Fibroblast of pulmonary artery (primary cell): Measurements from ENCODE around the gene ZNF598.

Experiments used
- DNase-seq: peaks from one replicate; pipeline ENCODE4 v3.0.0-alpha.2; 2010; ENCODE audit warnings: low read depth
- H3K4me3 ChIP-seq: replicated peaks from 2 replicates; pipeline ENCODE4 v1.5.1; 2011; ENCODE audit warnings: low read depth, mild to moderate bottlenecking, control low read depth, low read length, moderate library complexity
- CTCF ChIP-seq: IDR thresholded peaks from 2 replicates; pipeline ENCODE4 v1.5.1; 2011; ENCODE audit warnings: mild to moderate bottlenecking, control low read depth, low read length, inconsistent platforms; ENCODE audit errors: missing control alignments

ZNF598 gene

DNA sequence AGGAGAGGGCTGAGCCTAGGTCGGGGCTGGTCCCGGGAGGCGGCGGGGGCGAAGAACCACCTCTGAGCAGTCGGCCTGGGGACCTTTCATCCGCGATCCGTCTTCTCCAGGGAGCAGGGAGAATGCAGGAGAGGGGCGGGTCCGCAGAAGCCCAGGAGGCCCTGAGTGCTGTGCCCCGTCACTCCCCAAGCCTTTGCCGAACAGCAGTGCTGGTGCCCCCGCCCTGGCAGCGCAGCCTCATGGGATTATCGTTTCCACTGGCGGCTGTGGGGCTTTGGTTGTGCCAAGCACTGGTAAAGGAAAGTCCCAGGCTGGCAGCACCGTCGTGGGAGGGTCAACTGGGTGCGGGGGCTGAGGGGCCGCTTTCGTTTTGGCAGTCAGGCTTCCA lies 37.1 kb downstream of the ZNF598 start:
- peak overlapping the region; percentile 86 for H3K4me3 ChIP-seq
- DNase-seq, result no peak
- no peak for TF ChIP-seq CTCF

- DNase-seq, result peak; percentile 94
- H3K4me3 ChIP-seq, result peak within 1 kb of the TSS; percentile 86
- no peak for TF ChIP-seq CTCF
Measured at GRCh38 chr16:1971796-1972489, 37.7 kb downstream of the ZNF598 start, which contains the start of gene TBL3. Gene TBL3 (plus strand): TSS chr16:1972053. CDS start chr16:1972165, 112 bp downstream.

GRCh38 chr16:1968146-1968953 lies 41.3 kb downstream of the ZNF598 start:
- DNase-seq, result no peak
- H3K4me3 ChIP-seq, result no peak overlapping the region
- TF ChIP-seq CTCF, result no peak

DNA sequence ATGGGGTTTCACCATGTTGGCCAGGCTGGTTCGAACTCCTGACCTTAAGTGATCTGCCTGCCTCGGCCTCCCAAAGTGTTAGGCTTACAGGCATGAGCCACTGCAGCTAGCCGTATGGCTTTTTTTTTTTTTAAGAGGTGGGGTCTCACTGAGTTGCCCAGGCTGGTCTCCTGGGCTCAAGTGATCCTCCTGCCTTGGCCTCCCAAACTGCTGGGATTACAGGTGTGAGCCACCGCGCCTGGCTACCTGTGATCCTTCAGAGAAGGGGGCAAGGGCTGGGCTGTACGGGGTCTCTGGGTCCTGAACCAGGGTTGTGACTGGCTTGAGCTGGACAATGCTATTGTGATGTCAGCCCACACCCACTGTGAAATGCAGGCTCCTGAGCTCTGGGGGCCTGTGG lies 43.2 kb downstream of the ZNF598 start, which contains the start of gene RNF151:
Gene RNF151 (plus strand): TSS at position 397 of the 400 bp plus-strand sequence. CDS start 26 bp downstream, outside the sequence.
- H3K4me3 ChIP-seq, result peak within 1 kb of the TSS; percentile 90
- TF ChIP-seq CTCF, result no peak
- DNase-seq, result no peak

GRCh38 chr16:1965396-1966001 lies 44.1 kb downstream of the ZNF598 start:
- H3K4me3 ChIP-seq, result peak overlapping the region; percentile 90
- TF ChIP-seq CTCF, result no peak
- no peak for DNase-seq

- peak; percentile 99 for DNase-seq
- TF ChIP-seq CTCF, result no peak
- peak within 1 kb of the TSS; percentile 90 for H3K4me3 ChIP-seq
Measured at GRCh38 chr16:1964506-1965395, 44.9 kb downstream of the ZNF598 start, which contains the start of gene RPS2. Gene RPS2 (minus strand): TSS chr16:1964826. CDS start chr16:1964625, 201 bp downstream.
